Urothelium cell line (cell line): ENCODE results near the gene CCNL2.
"Not testable (repeated sequence)": the region's sequence is repeated elsewhere in the genome, so short reads cannot be mapped to it uniquely, and the experiment has no call there.

Experiments used
- DNase-seq: peaks from one replicate; pipeline ENCODE4 v3.0.0; 2011; ENCODE audit warnings: low spot score, mixed read lengths
- FAIRE-seq: peaks from 2 replicates; lab custom pipeline; 2011; peaks lifted over from hg19 to GRCh38; lab: Jason Lieb, UNC

Gene CCNL2

GRCh38 chr1:1399187-1399871, at the start of gene CCNL2:
Gene CCNL2, minus strand, starts transcription at chr1:1399335. Its CDS starts 29 bp downstream, at chr1:1399306.
- peak; percentile 35 for FAIRE-seq
- DNase-seq, result peak; percentile 98

GRCh38 chr1:1446631-1447030, 47.5 kb upstream of the CCNL2 start:
- not testable (repeated sequence) for DNase-seq, FAIRE-seq

- DNase-seq (no peak), FAIRE-seq (no peak)
Measured at GRCh38 chr1:1442069-1442770, 43.1 kb upstream of the CCNL2 start.

- FAIRE-seq, result no peak
Measured at GRCh38 chr1:1441002-1441888, 42.1 kb upstream of the CCNL2 start.

GRCh38 chr1:1440262-1441001, 41.3 kb upstream of the CCNL2 start:
- no peak for DNase-seq
- FAIRE-seq, result no peak

More at GRCh38 chr1:1441002-1441888, 42.1 kb upstream of the CCNL2 start:
- peak; percentile 77 for DNase-seq

- DNase-seq (no peak), FAIRE-seq (no peak)
Measured at GRCh38 chr1:1439546-1440261, 40.6 kb upstream of the CCNL2 start.

- no peak for FAIRE-seq
- DNase-seq, result no peak
Measured at GRCh38 chr1:1438531-1439381, 39.6 kb upstream of the CCNL2 start.

GRCh38 chr1:1437904-1438376, 38.8 kb upstream of the CCNL2 start:
- DNase-seq (no peak), FAIRE-seq (no peak)

- FAIRE-seq (no peak), DNase-seq (no peak)
Measured at GRCh38 chr1:1437033-1437903, 38.1 kb upstream of the CCNL2 start.

GRCh38 chr1:1436630-1437032, 37.5 kb upstream of the CCNL2 start:
- no peak for FAIRE-seq

GRCh38 chr1:1435911-1436629, 36.9 kb upstream of the CCNL2 start:
- DNase-seq, result no peak
- no peak for FAIRE-seq

More at GRCh38 chr1:1436630-1437032, 37.5 kb upstream of the CCNL2 start:
- no peak for DNase-seq

- DNase-seq, result no peak
- no peak for FAIRE-seq
Measured at GRCh38 chr1:1435106-1435903, 36.2 kb upstream of the CCNL2 start, which contains the start of gene VWA1. Gene VWA1, plus strand, starts transcription at chr1:1435690. Its CDS starts 59 bp downstream, at chr1:1435749.

GRCh38 chr1:1434824-1435105, 35.6 kb upstream of the CCNL2 start:
- FAIRE-seq (no peak), DNase-seq (no peak)

GRCh38 chr1:1434131-1434823, 35.1 kb upstream of the CCNL2 start:
- no peak for DNase-seq
- no peak for FAIRE-seq

- DNase-seq (peak; percentile 54), FAIRE-seq (no peak)
Measured at GRCh38 chr1:1433804-1434130, 34.6 kb upstream of the CCNL2 start.
